Transverse colon (tissue), 3 donors: ENCODE data around the gene EZR.
A peak's percentile ranks its signal among the peaks of the same experiment; 100 is the strongest.

ENCODE experiments used
- CTCF ChIP-seq, 5 experiments: fragments of 200-600 bp in 3 of 5; fragments of 450-650 bp in 2 of 5; sonication (generic) in 3 of 5; IDR thresholded peaks; 1 replicate in 2 of 5; 2 replicates in 3 of 5; pipeline ENCODE4 v1.5.1; 2016 to 2017; ENCODE audit warnings: antibody characterized with exemption in 5 of 5, inconsistent platforms in 3 of 5, mild to moderate bottlenecking in 2 of 5, moderate library complexity in 1 of 5
- EP300 ChIP-seq: sonication (generic); formaldehyde crosslinking; IDR thresholded peaks from one replicate; pipeline ENCODE4 v1.6.1; 2017; ENCODE audit warnings: antibody characterized with exemption, low read depth

GRCh38 chr6:158849899-158850806 is 31.0 kb upstream of the EZR start:
- TF ChIP-seq CTCF (IDR thresholded peaks at IDR 0.05) (peak in 2 of 5 experiments; percentile 26 to 34), EP300 (peak; percentile 69)
